ENCODE data around the gene LEUTX.
A peak's percentile ranks its signal among the peaks of the same experiment; 100 is the strongest.
"Not testable (repeated sequence)": the region's sequence is repeated elsewhere in the genome, so short reads cannot be mapped to it uniquely, and the experiment has no call there.

Gene LEUTX

GRCh38 chr19:39778763-39779162 is at the start of gene LEUTX:
Gene LEUTX (plus strand): TSS chr19:39778854. CDS start chr19:39778921, 67 bp downstream.
- no peak for DNase-seq (ENCODE audit: low read depth in 4 of 4, low spot score in 1 of 4)

- no peak for DNase-seq (ENCODE audit: low read depth in 4 of 4, low spot score in 1 of 4)
Measured at GRCh38 chr19:39729594-39729993, 49.1 kb upstream of the LEUTX start.

- DNase-seq (ENCODE audit: low read depth in 4 of 4, low spot score in 1 of 4), result no peak
Measured at GRCh38 chr19:39731685-39732084, 47.0 kb upstream of the LEUTX start.

- DNase-seq (ENCODE audit: low read depth in 4 of 4, low spot score in 1 of 4), result no peak
Measured at GRCh38 chr19:39733841-39734240, 44.8 kb upstream of the LEUTX start.

GRCh38 chr19:39735688-39736087 is 43.0 kb upstream of the LEUTX start:
- no peak for DNase-seq (ENCODE audit: low read depth in 4 of 4, low spot score in 1 of 4)

GRCh38 chr19:39736088-39736487 is 42.6 kb upstream of the LEUTX start:
- DNase-seq (ENCODE audit: low read depth in 4 of 4, low spot score in 1 of 4), result no peak

- DNase-seq (ENCODE audit: low read depth in 4 of 4, low spot score in 1 of 4), result no peak
Measured at GRCh38 chr19:39737351-39737750, 41.3 kb upstream of the LEUTX start.

GRCh38 chr19:39737891-39738290 is 40.8 kb upstream of the LEUTX start, which contains the start of gene CLC:
Gene CLC (minus strand): TSS chr19:39738029. CDS start chr19:39737952, 77 bp downstream.
- DNase-seq (ENCODE audit: low read depth in 4 of 4, low spot score in 1 of 4), result no peak

- DNase-seq (ENCODE audit: low read depth in 4 of 4, low spot score in 1 of 4), result no peak
Measured at GRCh38 chr19:39738814-39739213, 39.8 kb upstream of the LEUTX start.

- no peak for DNase-seq (ENCODE audit: low read depth in 4 of 4, low spot score in 1 of 4)
Measured at GRCh38 chr19:39740395-39740794, 38.3 kb upstream of the LEUTX start.

GRCh38 chr19:39745643-39746042 is 33.0 kb upstream of the LEUTX start:
- no peak for DNase-seq (ENCODE audit: low read depth in 4 of 4, low spot score in 1 of 4)

GRCh38 chr19:39746836-39747529 is 31.7 kb upstream of the LEUTX start:
- DNase-seq (ENCODE audit: low read depth in 4 of 4, low spot score in 1 of 4), result no peak

GRCh38 chr19:39749981-39750380 is 28.7 kb upstream of the LEUTX start:
- DNase-seq (ENCODE audit: low read depth in 4 of 4, low spot score in 1 of 4), result no peak

- no peak for DNase-seq (ENCODE audit: low read depth in 4 of 4, low spot score in 1 of 4)
Measured at GRCh38 chr19:39752390-39752789, 26.3 kb upstream of the LEUTX start.

- no peak for DNase-seq (ENCODE audit: low read depth in 4 of 4, low spot score in 1 of 4)
Measured at GRCh38 chr19:39752795-39753194, 25.9 kb upstream of the LEUTX start.

GRCh38 chr19:39754544-39754943 is 24.1 kb upstream of the LEUTX start:
- DNase-seq (ENCODE audit: low read depth in 4 of 4, low spot score in 1 of 4), result no peak

GRCh38 chr19:39754971-39755370 is 23.7 kb upstream of the LEUTX start:
- no peak for DNase-seq (ENCODE audit: low read depth in 4 of 4, low spot score in 1 of 4)

GRCh38 chr19:39759457-39760184 is 19.0 kb upstream of the LEUTX start:
- DNase-seq (ENCODE audit: low read depth in 4 of 4, low spot score in 1 of 4), result no peak

- not testable (repeated sequence) for DNase-seq (ENCODE audit: low read depth in 4 of 4, low spot score in 1 of 4)
Measured at GRCh38 chr19:39761851-39762250, 16.8 kb upstream of the LEUTX start.

- DNase-seq (ENCODE audit: low read depth in 4 of 4, low spot score in 1 of 4), result peak; percentile 21 to 28 (median 24)
Measured at GRCh38 chr19:39765091-39766076, 13.3 kb upstream of the LEUTX start.

- DNase-seq (ENCODE audit: low read depth in 4 of 4, low spot score in 1 of 4), result no peak
Measured at GRCh38 chr19:39768334-39768733, 10.3 kb upstream of the LEUTX start.

Measured in stimulated activated CD4-positive, alpha-beta T cell treated with anti-CD3 and anti-CD28 coated beads, Interleukin-1b, Interleukin-23, amount 100 ng/mL, for 24 hours (primary cell).